ENCODE measurements around the gene MOCS1.

DNA sequence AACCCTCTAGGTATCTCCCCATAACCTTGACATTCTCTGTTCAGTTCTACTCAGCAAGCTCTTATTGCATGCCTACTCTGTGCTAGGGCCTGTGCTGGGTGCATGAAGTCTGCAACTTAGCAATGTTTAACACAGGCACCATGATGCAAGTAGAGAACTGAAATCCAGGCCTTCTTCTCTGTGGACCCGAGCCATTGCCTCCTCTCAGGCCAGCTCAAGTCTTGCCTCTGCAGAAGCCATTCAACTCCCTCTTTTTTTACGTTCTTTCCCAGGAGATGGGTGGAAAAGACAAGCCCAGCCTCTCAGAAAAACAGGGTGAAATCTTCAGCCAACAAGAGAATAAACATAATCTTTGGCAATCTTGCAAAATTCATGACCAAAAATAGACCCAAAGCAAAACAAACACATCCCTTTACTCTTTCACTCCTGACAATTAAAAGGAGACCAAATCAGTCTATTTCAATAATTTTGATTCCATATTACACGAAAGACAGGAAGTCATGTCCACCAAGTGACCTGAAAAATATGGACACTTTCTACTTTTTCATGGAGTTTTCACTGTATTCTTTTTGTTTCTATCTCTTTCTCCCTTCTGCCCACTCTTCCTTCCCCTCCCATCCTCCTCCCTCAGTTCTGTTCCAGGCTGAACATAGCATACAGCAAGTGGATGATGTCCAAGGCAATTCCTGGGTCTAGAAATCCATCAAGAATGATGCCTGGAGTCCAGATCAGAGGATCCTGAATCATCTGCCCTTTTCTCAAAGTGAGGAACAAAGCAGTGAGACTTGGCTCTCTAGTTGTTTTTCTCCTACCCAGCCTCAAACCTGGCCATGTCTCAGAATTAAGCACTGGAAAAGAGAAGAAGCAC, 45.4 kb upstream of the MOCS1 start:
- TF ChIP-seq YY1 (IDR thresholded peaks at IDR 0.05; ENCODE audit: insufficient read depth, insufficient read length) (no peak), SUZ12 (IDR thresholded peaks at IDR 0.05; ENCODE audit: extremely low read depth, insufficient read depth, insufficient read length) (no peak)
